ENCODE results near the gene ARHGAP30. TPM values are rescaled to one million over a fixed set of nuclear protein-coding genes. Genes with fewer than 3 reads are reported as not detected.

Gene ARHGAP30
- total RNA-seq, 1 donor from 2014 or later: 14.5 TPM

DNA sequence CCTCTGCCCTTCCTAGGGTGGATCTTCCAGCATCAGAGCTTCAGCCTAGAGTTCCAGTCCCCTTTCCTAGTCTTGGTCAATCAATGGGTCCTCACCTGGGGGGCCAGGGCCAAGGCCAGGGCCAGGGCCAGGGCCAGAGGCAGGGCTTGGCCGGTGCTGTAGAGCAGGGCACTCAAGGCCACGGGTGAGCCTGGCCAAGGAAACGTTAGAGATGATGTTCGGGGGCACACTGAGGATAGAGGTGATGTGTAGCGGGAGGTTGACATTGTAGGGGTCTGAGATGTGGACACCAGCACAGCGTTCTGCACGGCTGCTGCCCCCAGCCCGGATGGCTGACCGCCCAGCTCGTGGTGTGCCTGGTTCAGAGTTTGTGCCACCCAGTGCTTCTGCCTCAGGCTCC, 18.5 kb downstream of the ARHGAP30 start:
- Histone ChIP-seq H3K27ac (no peak overlapping the region), H3K36me3 (no peaks in the 10 kb centered on the region), H3K4me1 (no peaks in the 10 kb centered on the region), H3K4me3 (no peak overlapping the region), H3K27me3 (no peaks in the 10 kb centered on the region), H3K9me3 (no peaks in the 10 kb centered on the region)
- intact Hi-C loops (cut with DNase I): no loop called here
- TF ChIP-seq, protein P1, sequence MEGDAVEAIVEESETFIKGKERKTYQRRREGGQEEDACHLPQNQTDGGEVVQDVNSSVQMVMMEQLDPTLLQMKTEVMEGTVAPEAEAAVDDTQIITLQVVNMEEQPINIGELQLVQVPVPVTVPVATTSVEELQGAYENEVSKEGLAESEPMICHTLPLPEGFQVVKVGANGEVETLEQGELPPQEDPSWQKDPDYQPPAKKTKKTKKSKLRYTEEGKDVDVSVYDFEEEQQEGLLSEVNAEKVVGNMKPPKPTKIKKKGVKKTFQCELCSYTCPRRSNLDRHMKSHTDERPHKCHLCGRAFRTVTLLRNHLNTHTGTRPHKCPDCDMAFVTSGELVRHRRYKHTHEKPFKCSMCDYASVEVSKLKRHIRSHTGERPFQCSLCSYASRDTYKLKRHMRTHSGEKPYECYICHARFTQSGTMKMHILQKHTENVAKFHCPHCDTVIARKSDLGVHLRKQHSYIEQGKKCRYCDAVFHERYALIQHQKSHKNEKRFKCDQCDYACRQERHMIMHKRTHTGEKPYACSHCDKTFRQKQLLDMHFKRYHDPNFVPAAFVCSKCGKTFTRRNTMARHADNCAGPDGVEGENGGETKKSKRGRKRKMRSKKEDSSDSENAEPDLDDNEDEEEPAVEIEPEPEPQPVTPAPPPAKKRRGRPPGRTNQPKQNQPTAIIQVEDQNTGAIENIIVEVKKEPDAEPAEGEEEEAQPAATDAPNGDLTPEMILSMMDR (IDR thresholded peaks at IDR 0.05): no peak
- TF ChIP-seq POLR2AphosphoS5 (IDR thresholded peaks at IDR 0.05; ENCODE audit: insufficient read depth in 1 of 2, low read depth in 1 of 2) (no peak), POLR2A (IDR thresholded peaks at IDR 0.05) (no peak)
- no peak for DNase-seq (ENCODE audit: extremely low spot score in 2 of 2)

DNA sequence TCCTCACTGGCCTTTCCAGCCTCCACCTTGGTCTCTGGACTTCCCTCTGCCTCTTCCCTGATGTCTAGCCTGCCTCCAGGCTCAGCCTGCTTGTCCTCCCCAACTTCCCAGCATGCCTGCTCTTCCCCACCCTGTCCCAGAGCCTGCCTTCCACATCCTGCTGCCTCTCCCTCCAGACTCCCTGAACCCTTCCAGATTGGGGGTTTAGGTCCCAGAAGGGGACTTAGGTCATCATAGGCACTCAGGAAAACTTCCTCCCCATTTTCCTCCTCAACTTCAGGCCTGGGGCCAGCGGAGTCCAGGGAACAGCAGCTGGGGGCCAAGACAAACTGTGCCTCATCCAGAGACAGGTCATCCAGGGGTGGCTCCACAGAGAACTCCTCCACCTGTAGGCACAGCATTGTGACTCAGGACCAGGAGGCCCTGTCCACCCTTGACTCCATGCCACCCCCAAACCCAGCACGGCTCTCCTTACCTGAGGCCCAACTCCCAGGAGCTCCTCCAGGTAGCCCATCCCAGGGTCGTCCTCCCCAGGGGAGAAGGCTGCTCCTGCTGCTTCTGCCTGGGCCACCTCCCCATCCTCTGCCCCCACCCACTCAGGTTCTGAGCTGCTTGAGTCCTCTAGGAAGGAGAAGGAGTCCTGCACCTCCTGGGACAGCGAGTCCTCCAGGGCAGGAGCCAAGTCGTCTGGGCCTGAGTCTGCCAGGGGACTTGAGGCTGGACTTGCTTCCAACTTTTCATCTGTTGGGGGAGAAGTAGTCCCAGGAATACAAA, 20.6 kb downstream of the ARHGAP30 start:
- DNase-seq (ENCODE audit: extremely low spot score in 2 of 2): no peak
- TF ChIP-seq POLR2A (IDR thresholded peaks at IDR 0.05): no peak
- no peak for TF ChIP-seq POLR2AphosphoS5 (IDR thresholded peaks at IDR 0.05; ENCODE audit: insufficient read depth in 1 of 2, low read depth in 1 of 2)
- TF ChIP-seq, protein P1 (IDR thresholded peaks at IDR 0.05): no peak
- Histone ChIP-seq H3K27me3 (no peaks in the 10 kb centered on the region), H3K9me3 (no peaks in the 10 kb centered on the region), H3K36me3 (no peaks in the 10 kb centered on the region), H3K27ac (no peak overlapping the region), H3K4me3 (no peak overlapping the region), H3K4me1 (peaks cover 6% of the 10 kb centered on the region)
- intact Hi-C loops (cut with DNase I): loop anchor here (5.0 kb wide), 1 partner anchor 48 kb away; the partner anchor contains the start of gene KLHDC9

DNA sequence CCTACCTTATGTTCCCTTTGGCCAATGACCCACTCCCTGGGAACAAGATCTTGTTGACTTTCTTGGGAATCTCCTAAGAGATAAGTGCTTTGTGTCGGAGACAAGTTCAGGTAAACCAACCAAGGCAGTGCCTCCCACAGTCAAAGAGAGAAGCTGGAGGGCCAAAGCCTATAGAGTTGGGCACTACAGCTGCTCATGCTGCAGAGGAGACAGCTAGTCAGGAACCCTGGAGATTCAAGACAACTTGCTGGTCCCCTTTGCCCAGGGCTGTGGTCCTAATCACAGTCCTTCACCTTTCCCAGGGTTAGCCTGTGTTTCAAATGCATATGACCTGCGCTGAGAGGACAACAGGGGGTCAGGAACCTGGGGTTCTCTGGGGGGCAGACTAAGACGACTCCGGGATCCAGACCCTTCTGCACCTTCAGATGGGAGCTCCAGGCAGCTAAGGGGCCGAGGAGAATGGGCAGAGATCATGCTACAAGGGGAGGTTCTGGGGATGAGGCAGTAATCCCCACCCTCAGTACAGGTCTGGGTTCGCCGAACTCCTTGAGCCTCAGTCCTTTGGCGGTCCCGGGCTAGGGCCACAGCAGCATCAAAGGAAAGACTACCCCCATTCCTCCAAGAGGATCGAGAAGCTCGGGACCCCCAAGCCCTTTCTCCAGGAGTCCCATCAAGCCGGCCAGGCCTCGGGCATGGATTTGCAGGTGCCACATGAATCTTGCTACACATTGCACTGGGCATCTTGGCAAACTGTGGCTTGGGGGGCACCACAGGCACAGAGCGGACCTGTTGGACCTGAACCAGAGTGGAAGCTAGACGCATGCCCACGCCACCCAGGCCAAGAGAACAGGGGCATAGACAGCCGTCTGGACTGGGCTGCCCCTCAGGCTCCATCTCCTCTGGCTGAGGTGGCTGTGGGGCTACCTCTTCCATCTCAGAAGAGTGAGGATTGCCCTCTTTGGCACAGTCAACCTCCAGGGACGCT, 22.0 kb downstream of the ARHGAP30 start:
- Histone ChIP-seq H3K4me3 (no peak overlapping the region), H3K9me3 (no peaks in the 10 kb centered on the region), H3K36me3 (peaks cover 0 to 5% of the 10 kb centered on the region in 2 donors), H3K27ac (no peak overlapping the region), H3K27me3 (no peaks in the 10 kb centered on the region), H3K4me1 (peaks cover 21% of the 10 kb centered on the region)
- no peak for DNase-seq (ENCODE audit: extremely low spot score in 2 of 2)
- intact Hi-C loops (cut with DNase I): loop anchor here (5.0 kb wide), 1 partner anchor 50 kb away; the partner anchor contains the start of gene KLHDC9
- TF ChIP-seq POLR2A (IDR thresholded peaks at IDR 0.05) (no peak), POLR2AphosphoS5 (IDR thresholded peaks at IDR 0.05; ENCODE audit: insufficient read depth in 1 of 2, low read depth in 1 of 2) (no peak)
- TF ChIP-seq, protein P1 (IDR thresholded peaks at IDR 0.05): no peak

DNA sequence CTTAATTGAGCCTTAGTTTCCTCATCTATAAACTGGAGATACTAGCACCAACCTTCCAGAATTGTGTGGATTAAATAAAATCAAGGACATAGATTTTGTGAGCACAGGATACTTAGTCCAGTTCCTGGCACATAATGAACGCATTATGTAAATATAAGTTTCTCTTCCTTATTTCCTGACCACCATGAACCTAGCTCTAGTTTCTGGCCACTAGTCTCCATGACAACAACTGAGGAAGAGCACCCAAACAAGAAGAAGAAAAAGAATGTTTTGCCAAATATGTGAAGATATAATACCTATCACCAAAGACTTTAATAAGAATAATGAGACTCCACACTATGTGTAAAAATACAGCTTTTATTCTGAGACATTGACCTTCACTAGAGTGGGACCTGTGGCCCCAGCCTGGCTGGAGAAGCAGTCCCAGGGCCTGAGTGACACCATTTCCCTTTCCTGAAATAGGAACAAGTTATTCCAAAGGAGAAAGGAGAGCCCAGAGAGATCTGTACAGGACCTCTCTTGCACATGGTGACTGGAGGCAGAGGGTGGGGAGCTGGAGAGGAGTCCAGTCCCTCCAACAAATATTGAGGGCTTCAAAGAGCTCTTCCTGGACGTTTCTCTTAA, 23.0 kb downstream of the ARHGAP30 start:
- no peak for DNase-seq (ENCODE audit: extremely low spot score in 2 of 2)
- TF ChIP-seq POLR2A (IDR thresholded peaks at IDR 0.05) (no peak), POLR2AphosphoS5 (IDR thresholded peaks at IDR 0.05; ENCODE audit: insufficient read depth in 1 of 2, low read depth in 1 of 2) (no peak)
- TF ChIP-seq, protein P1 (IDR thresholded peaks at IDR 0.05): no peak
- H3K4me3 ChIP-seq: peak overlapping the region; percentile 66 to 79
- intact Hi-C loops (cut with DNase I): loop anchor here (5.0 kb wide), 1 partner anchor 51 kb away; the partner anchor contains the start of gene KLHDC9
- H3K36me3 ChIP-seq: peaks cover 0 to 15% of the 10 kb centered on the region in 2 donors
- peak overlapping the region; percentile 95 for H3K27ac ChIP-seq
- H3K9me3 ChIP-seq: no peaks in the 10 kb centered on the region
- H3K4me1 ChIP-seq: peaks cover 23% of the 10 kb centered on the region
- H3K27me3 ChIP-seq: no peaks in the 10 kb centered on the region

All from vagina (tissue), 2 donors.